ENCODE data around the gene ALDH1A2. TPM values are rescaled to one million over a fixed set of nuclear protein-coding genes. Genes with fewer than 3 reads are reported as not detected.

ALDH1A2 gene
- total and polyA plus RNA-seq, 12 donors, result 1.8 to 277 (median 8.3) TPM

- 71 to 77% (median 72%) methylated on average over 3 of the region's 3 CpGs for WGBS, 4 donors
- H3K4me1 ChIP-seq (replicated peaks in 1 of 2), result no peaks in the 10 kb centered on the region
- H3K4me3 ChIP-seq, result no peak overlapping the region
- intact Hi-C loops (cut with DNase I), result no loop called here
- no peaks in the 10 kb centered on the region for H3K9me3 ChIP-seq (replicated peaks in 1 of 3)
- no peaks in the 10 kb centered on the region for H3K36me3 ChIP-seq (replicated peaks in 1 of 2)
- no peak for DNase-seq
- TF ChIP-seq POLR2A (IDR thresholded peaks at IDR 0.05) (no peak), CTCF (IDR thresholded peaks at IDR 0.05) (no peak)
- no peak overlapping the region for H3K27ac ChIP-seq
- peaks cover 5% of the 10 kb centered on the region for H3K27me3 ChIP-seq
Measured at GRCh38 chr15:57994221-57995049, 71.1 kb downstream of the ALDH1A2 start.

GRCh38 chr15:57993409-57994145 lies 71.9 kb downstream of the ALDH1A2 start:
- WGBS, 4 donors, result 74 to 80% (median 78%) methylated on average over 3 of the region's 3 CpGs
- H3K27me3 ChIP-seq, result peaks cover 5% of the 10 kb centered on the region
- TF ChIP-seq POLR2A (IDR thresholded peaks at IDR 0.05) (no peak), CTCF (IDR thresholded peaks at IDR 0.05) (no peak)
- no peak overlapping the region for H3K27ac ChIP-seq
- no peak overlapping the region for H3K4me3 ChIP-seq
- H3K9me3 ChIP-seq (replicated peaks in 1 of 3), result no peaks in the 10 kb centered on the region
- H3K36me3 ChIP-seq (replicated peaks in 1 of 2), result no peaks in the 10 kb centered on the region
- intact Hi-C loops (cut with DNase I), result no loop called here
- H3K4me1 ChIP-seq (replicated peaks in 1 of 2), result no peaks in the 10 kb centered on the region
- no peak for DNase-seq

- intact Hi-C loops (cut with DNase I), result no loop called here
- TF ChIP-seq POLR2A (IDR thresholded peaks at IDR 0.05), result no peak
- no peak for TF ChIP-seq CTCF (IDR thresholded peaks at IDR 0.05)
- DNase-seq, result no peak
- Histone ChIP-seq H3K9me3 (replicated peaks in 1 of 3) (no peaks in the 10 kb centered on the region), H3K27ac (no peak overlapping the region), H3K36me3 (replicated peaks in 1 of 2) (no peaks in the 10 kb centered on the region), H3K4me3 (no peak overlapping the region), H3K4me1 (replicated peaks in 1 of 2) (no peaks in the 10 kb centered on the region), H3K27me3 (peaks cover 5% of the 10 kb centered on the region)
- 55 to 65% (median 59%) methylated on average over 5 to 6 of the region's 6 CpGs for WGBS, 4 donors
Measured at GRCh38 chr15:57992761-57993355, 72.7 kb downstream of the ALDH1A2 start.

- Histone ChIP-seq H3K9me3 (replicated peaks in 1 of 3) (no peaks in the 10 kb centered on the region), H3K27ac (no peak overlapping the region), H3K27me3 (no peaks in the 10 kb centered on the region), H3K4me3 (no peak overlapping the region), H3K4me1 (replicated peaks in 1 of 2) (no peaks in the 10 kb centered on the region), H3K36me3 (replicated peaks in 1 of 2) (no peaks in the 10 kb centered on the region)
- intact Hi-C loops (cut with DNase I), result no loop called here
- TF ChIP-seq POLR2A (IDR thresholded peaks at IDR 0.05), result no peak
- no peak for TF ChIP-seq CTCF (IDR thresholded peaks at IDR 0.05)
- WGBS, 4 donors, result 82 to 90% (median 83%) methylated on average over 3 of the region's 3 CpGs
- no peak for DNase-seq
Measured at GRCh38 chr15:57973534-57973933, 92.0 kb downstream of the ALDH1A2 start.

Measured in adrenal gland (tissue), 12 donors.